Measurements from ENCODE around the gene CLDN5.

CLDN5 gene

GRCh38 chr22:19496324-19496630 is 27.9 kb downstream of the CLDN5 start:
- no peak for DNase-seq (ENCODE audit: low read depth, low spot score)
- TF ChIP-seq CTCF (IDR thresholded peaks at IDR 0.05; ENCODE audit: low read depth, low read length): no peak
- H3K4me3 ChIP-seq (ENCODE audit: low read depth, low read length): no peak overlapping the region
- in situ Hi-C loops (cut with HindIII; ENCODE audit: low sequenced_read_pairs): no loop called here

GRCh38 chr22:19495562-19496323 is 28.5 kb downstream of the CLDN5 start:
- no peak for DNase-seq (ENCODE audit: low read depth, low spot score)

DNA sequence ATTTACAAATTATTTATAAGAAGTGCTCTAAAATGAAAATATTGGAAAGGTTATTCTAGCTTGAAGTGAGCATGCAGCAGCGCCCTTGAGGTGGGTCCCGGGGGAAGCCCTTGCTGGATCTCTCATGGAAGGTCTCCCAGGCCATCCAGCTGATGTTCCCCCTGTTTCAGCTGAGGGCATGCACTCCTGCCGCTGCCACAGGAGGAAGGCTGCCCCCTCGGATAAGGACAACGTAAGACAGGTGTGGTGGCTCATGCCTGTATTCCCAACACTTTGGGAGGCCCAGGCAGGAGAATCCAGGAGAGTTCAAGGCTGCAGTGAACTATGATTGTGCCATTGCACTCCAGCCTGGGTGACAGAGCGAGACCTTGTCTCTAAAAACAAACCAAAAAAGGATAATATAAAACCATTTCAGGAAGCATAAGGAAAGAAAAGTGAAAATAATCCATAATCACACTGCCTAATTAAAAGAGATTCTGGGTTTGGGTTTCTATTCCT is 29.5 kb downstream of the CLDN5 start:
- no peak for DNase-seq (ENCODE audit: low read depth, low spot score)
- in situ Hi-C loops (cut with HindIII; ENCODE audit: low sequenced_read_pairs): no loop called here
- H3K4me3 ChIP-seq (ENCODE audit: low read depth, low read length): no peak overlapping the region
- TF ChIP-seq CTCF (IDR thresholded peaks at IDR 0.05; ENCODE audit: low read depth, low read length): no peak

More at GRCh38 chr22:19495562-19496323, 28.5 kb downstream of the CLDN5 start:
- in situ Hi-C loops (cut with HindIII; ENCODE audit: low sequenced_read_pairs): no loop called here
- no peak overlapping the region for H3K4me3 ChIP-seq (ENCODE audit: low read depth, low read length)
- no peak for TF ChIP-seq CTCF (IDR thresholded peaks at IDR 0.05; ENCODE audit: low read depth, low read length)

- TF ChIP-seq CTCF (IDR thresholded peaks at IDR 0.05; ENCODE audit: low read depth, low read length): no peak
- H3K4me3 ChIP-seq (ENCODE audit: low read depth, low read length): no peak overlapping the region
- in situ Hi-C loops (cut with HindIII; ENCODE audit: low sequenced_read_pairs): no loop called here
- no peak for DNase-seq (ENCODE audit: low read depth, low spot score)
Observed at GRCh38 chr22:19494001-19494560, 30.1 kb downstream of the CLDN5 start.

DNA sequence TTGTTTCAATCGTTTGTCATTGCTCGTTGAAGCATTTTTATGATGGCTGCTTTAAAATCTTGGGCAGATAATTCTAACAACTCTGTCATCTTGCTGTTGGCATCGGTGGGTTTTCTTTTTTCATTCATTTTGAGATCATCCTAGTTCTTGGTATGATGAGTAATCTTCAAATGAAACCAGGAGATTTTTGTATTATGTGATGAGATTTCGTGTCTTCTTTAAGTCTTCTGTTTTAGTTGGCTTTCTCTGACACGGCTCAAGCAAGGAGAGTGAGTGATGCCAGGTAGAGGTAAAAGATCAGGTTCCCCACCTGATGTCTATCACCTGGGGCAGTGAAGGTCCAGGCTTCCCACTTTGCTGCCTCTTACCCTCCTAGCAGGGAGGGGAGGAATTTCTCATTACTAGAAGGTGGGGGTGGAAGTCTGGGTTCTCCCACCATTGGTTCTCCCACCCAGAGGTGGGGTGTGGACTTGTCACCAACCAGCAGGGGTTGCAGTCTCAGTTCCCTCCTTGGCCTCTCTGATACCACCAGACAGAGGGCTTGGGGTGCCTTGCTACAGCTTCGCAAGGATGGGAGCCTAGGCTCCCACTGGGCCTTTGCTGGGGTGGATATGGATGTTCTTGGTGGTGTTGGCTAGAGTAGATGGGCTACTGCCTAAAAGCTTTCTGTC is 31.6 kb downstream of the CLDN5 start:
- H3K4me3 ChIP-seq (ENCODE audit: low read depth, low read length): no peak overlapping the region
- no peak for DNase-seq (ENCODE audit: low read depth, low spot score)
- in situ Hi-C loops (cut with HindIII; ENCODE audit: low sequenced_read_pairs): no loop called here
- TF ChIP-seq CTCF (IDR thresholded peaks at IDR 0.05; ENCODE audit: low read depth, low read length): no peak

GRCh38 chr22:19490628-19491230 is 33.5 kb downstream of the CLDN5 start:
- TF ChIP-seq CTCF (IDR thresholded peaks at IDR 0.05; ENCODE audit: low read depth, low read length): no peak
- H3K4me3 ChIP-seq (ENCODE audit: low read depth, low read length): no peak overlapping the region
- in situ Hi-C loops (cut with HindIII; ENCODE audit: low sequenced_read_pairs): no loop called here
- no peak for DNase-seq (ENCODE audit: low read depth, low spot score)

Measured in astrocyte of the spinal cord (primary cell).